GM13977 (cell line): Measurements from ENCODE around the gene TPM3.
"Not testable (repeated sequence)": the region's sequence is repeated elsewhere in the genome, so short reads cannot be mapped to it uniquely, and the experiment has no call there.

Source experiments
- DNase-seq: peaks from one replicate; pipeline ENCODE4 v3.0.0; 2012; ENCODE audit warnings: low spot score
- in situ Hi-C: fragments of 300-500 bp; cut with MboI; formaldehyde crosslinking; loops from one replicate; pipeline ENCODE4 v1.12.0; 2022; ENCODE audit warnings: low sequenced_read_pairs, low pct_unique_long_range_greater_than_20kb, mixed read lengths, inconsistent platforms; ENCODE audit not compliant: unreplicated experiment
- TF ChIP-seq, protein P1 (sequence below): IDR thresholded peaks from 2 replicates; pipeline ENCODE4 v1.5.1; 2012; ENCODE audit warnings: mild to moderate bottlenecking, control low read depth; ENCODE audit not compliant: insufficient read depth; ENCODE audit errors: extremely low read depth, missing control alignments

The TPM3 gene

DNA sequence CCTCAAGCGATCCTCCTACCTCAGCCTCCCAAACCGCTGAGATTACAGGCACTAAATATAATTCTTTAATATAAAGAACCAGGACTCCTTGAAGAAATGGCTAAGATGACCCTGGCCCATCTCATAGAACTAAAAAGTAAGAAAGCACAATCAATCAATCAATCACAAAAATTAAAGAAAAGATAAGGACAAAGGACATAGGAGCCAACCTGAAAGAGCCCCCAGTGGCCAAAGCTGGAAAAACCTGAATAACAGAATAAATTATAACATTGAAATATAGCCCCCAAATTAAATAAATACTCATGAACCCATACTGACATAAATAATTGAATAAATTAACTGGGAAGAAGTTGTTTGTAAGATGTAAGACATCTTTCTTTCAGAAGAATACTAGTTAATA, 45.9 kb downstream of the TPM3 start:
- TF ChIP-seq, protein P1, sequence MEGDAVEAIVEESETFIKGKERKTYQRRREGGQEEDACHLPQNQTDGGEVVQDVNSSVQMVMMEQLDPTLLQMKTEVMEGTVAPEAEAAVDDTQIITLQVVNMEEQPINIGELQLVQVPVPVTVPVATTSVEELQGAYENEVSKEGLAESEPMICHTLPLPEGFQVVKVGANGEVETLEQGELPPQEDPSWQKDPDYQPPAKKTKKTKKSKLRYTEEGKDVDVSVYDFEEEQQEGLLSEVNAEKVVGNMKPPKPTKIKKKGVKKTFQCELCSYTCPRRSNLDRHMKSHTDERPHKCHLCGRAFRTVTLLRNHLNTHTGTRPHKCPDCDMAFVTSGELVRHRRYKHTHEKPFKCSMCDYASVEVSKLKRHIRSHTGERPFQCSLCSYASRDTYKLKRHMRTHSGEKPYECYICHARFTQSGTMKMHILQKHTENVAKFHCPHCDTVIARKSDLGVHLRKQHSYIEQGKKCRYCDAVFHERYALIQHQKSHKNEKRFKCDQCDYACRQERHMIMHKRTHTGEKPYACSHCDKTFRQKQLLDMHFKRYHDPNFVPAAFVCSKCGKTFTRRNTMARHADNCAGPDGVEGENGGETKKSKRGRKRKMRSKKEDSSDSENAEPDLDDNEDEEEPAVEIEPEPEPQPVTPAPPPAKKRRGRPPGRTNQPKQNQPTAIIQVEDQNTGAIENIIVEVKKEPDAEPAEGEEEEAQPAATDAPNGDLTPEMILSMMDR, result peak; percentile 28
- in situ Hi-C loops, result no loop called here
- no peak for DNase-seq

DNA sequence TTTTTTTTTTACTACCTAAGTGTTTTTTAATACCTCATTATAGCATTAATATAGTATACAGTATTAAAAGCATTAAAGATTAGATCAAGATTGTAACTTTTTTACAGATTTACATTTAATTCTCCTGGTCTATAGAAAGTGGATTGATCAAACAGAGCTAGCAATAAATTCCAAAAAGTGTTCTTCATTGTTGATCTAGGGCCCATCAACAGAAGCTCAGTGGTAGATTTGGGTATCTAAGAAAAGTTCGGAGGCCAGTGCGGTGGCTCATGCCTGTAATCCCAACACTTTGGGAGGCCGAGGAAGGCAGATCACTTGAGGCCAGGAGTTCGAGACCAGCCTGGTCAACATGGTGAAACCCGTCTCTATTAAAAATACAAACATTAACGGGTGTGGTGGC, 49.5 kb downstream of the TPM3 start:
- DNase-seq, result no peak
- TF ChIP-seq, protein P1, result no peak
- in situ Hi-C loops, result no loop called here

DNA sequence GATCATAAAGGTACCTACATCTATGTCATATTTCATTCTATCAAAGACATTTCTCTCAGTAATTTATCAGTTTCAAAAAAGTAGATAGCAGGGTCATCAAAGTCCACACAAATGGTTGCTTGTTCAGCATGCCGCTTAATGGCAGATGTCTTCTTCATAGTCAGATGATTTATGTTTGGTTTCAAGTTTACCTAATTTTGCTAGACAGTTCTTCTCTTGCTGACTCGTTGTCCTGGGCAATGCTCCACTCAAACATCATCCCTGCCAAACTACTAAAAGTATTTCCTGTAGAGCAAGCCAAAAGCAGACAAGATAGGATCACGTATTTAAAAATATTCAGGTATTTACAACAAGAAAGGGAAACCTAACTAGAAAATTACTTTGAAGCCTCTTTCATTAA, 50.7 kb downstream of the TPM3 start:
- no peak for DNase-seq
- in situ Hi-C loops, result no loop called here
- TF ChIP-seq, protein P1, result no peak

DNA sequence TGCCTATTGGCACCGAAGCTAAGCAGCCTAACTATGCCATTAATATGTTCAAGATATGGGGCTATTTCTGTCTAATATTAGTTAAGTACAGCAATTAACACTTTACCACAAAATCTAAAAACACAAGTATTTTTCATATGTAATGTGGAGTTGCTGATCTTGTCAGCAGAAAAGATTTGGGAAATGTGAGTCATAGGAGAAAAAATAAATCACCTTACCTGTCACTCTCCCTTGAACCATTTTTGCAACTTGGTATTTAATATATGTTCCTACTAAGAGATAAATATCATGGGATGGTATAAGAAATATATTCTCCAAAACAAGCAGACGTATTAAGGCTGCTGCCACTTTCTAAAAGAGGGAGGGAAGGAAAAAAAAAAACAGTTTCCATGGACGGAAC, 54.0 kb downstream of the TPM3 start:
- in situ Hi-C loops, result no loop called here
- DNase-seq, result no peak
- TF ChIP-seq, protein P1, result no peak

DNA sequence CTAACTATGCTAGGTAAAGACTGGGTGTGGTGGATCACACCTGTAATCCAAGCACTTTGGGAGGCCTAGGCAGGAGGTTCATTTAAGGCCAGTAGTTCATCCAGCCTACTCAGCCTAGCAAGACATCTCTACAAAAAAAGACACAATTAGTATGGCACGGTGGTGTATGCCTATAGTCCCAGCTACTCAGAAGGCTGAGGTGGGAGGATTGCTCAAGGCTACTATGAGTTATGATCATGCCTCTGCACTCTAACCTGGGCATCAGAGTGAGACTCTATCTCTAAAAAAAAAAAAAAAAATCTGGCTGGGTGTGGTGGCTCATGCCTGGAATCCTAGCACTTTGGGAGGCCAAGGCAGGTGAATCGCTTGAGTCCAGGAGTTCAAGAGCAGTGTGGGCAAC, 58.6 kb downstream of the TPM3 start:
- no peak for DNase-seq
- in situ Hi-C loops, result no loop called here
- TF ChIP-seq, protein P1, result no peak

DNA sequence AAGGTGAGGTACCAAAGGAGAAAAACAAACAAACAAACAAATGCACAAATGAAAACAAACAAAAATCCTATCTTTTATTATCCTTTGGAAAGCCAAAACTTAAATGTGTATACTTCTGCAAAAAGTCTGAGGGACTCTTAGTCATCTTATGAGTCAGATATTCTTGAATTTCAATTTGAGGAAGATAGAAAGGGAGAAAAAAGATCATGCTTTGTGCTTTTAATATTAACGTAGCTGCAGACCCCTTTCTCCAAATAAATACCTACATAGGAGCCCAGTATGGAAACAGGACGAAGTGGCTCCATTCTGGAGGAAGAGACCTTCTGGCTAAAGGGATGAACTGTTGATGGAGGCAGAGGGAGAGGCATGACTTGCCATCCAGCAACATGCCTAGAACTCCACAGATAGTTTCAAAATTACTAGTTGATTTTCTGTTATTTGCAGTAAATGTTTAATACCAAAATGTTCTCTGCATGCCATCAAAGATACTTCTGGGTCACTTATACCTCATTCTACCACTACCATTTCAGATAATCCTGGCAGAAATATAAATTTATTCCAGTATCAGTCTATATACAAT, 62.4 kb downstream of the TPM3 start:
- in situ Hi-C loops, result no loop called here

DNA sequence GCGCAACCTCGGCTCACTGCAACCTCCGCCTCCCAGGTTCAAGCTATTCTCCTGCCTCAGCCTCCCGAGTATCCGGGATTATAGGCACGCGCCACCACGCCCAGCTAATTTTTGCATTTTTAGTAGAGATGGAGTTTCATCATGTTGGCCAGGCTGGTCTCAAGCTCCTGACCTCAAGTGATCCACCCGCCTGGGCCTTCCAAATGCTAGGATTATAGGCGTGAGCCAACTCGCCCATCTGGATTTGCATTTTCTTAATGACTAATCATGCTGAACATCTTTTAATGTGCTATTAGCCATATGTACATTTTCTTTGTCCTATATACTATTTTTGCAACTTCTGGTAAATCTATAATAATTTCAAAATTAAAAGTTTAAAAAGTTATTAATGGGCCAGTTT, 68.7 kb downstream of the TPM3 start:
- DNase-seq, in situ Hi-C loops: not testable (repeated sequence)

More for the DNA sequence above, 62.4 kb downstream of the TPM3 start:
- TF ChIP-seq, protein P1, result no peak
- DNase-seq, result no peak
